Right kidney (tissue), 1 donor: ENCODE results near the gene VPS16.

Source experiments
- DNase-seq: peaks from one replicate; pipeline ENCODE4 v3.0.0-alpha.2; 2016

Gene VPS16

DNA sequence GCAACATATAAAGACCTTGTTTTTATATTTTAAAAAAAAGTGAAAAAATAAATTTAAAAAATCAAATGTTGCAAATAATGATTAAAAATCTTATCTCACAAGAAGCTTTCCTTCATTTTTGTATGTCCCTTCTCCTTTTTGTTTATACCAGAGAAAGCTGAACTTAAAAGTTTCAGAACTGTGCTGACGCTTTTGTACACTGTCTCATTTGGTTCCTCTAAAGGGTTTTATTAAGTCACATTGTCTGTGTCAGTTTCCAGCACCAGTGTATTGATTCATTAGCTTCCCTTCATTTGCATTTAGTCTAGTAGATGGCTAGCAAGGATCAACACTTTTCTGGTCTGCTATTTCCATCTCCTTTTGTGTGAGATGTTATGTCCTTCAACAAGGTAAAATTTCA is 6.8 kb upstream of the VPS16 start:
- DNase-seq, result no peak

- no peak for DNase-seq
These were observed 6.0 kb upstream of the VPS16 start for GRCh38 chr20:2834401-2835110.

GRCh38 chr20:2835331-2835796 is 5.2 kb upstream of the VPS16 start:
- DNase-seq, result no peak

- DNase-seq, result no peak
These were observed 4.5 kb upstream of the VPS16 start for GRCh38 chr20:2836035-2836434.

GRCh38 chr20:2837221-2837960 is 3.2 kb upstream of the VPS16 start:
- no peak for DNase-seq

GRCh38 chr20:2838170-2838797 is 2.3 kb upstream of the VPS16 start:
- no peak for DNase-seq

DNA sequence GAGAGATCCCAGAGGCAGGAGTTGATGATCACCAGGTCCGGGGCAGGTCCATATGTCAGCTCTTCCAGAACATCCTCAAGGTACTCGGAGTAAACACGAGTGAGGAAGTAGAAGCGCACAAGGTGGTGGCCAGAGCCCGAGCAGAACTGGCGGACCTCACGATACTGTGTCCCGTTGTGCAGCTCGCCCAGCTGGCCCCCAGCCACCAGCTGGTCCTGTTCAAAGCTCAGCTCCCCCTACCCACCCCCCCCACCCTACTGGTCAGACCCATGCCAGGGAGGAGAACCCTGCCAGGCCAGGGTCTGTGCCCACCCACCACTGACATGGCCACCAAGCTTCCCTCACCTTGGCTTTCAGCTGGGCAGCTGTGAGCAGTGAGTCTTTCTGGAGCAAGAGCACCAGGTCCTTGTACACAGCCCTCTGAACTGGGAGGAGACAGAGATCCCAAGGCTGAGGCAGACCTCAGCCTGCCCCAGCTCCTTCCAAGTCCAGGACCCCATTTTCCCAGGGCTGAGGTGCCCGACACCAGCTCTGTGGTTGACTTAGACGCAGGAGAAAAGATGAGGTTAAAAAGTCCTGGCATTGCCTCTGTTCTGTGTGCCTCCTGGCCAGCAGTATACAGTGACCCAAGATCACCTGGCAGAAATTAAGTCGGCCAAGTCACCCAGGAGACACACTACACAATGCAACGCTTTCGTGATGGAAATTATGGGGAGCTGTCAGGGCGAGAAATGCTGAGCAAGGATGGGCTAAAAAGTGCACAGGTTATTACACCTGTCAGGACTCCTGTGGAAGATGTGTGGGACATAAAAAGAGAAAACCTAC is 1.5 kb upstream of the VPS16 start:
- DNase-seq, result no peak

GRCh38 chr20:2839732-2840137 is 810 bp upstream of the VPS16 start:
- no peak for DNase-seq

GRCh38 chr20:2840967-2841531 is 504 bp downstream of the VPS16 start:
- DNase-seq, result peak; percentile 72

DNA sequence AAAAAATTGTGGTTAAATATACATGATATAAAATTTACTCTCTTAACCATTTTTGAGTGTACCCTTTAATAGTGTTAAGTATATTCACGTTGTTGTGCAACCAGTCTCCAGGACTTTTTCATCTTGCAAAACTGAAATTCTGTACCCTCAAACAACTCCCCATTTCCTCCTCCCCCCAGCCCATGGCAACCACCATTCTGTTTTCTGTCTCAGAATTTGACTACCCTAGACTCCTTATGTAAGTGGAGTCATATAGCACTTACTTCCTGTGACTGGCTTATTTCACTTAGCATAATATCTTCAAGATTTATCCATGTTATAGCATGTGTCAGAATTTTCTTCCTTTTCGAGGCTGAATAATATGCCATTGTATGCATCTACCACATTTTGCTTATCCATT is 5.1 kb downstream of the VPS16 start:
- DNase-seq, result no peak

DNA sequence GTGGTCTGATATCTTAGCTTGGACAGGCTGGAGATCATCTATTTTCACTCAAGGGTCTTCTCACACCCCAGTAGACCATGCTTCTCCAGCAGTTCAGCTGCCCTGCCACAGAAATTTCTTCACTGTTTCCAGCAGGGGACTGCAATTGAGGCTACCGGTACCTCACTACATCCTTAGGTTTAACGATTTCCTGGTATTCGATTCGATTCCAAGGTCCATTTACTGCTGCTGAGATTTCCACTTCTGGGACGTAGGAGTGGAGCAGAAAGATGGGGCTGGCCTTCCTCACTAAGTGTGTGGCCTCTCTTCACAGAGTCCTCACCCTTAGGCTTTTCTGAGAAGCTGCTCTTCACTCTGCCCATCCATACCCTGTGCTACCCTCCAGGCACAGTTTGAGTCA is 6.2 kb downstream of the VPS16 start:
- no peak for DNase-seq

DNA sequence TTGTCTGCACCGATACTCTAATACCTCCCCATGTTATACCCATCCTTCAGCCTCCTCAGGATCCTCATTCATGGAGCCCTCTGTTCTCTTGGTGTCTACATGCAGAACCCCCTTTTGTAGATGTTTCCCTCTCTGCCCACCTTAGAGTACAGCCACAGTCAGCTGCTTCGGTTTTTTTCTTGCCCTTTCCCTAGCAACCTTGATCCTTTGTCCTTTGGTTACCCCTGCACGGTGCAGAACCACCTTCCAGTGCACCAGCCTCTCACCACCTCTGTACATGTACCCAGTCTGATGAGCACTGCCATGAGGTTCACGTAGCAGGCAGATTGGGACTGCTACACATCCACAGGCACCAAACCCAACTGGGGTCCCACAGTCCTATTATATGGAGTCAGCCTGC is 7.3 kb downstream of the VPS16 start:
- DNase-seq, result no peak

GRCh38 chr20:2849529-2849928 is 9.0 kb downstream of the VPS16 start:
- no peak for DNase-seq

DNA sequence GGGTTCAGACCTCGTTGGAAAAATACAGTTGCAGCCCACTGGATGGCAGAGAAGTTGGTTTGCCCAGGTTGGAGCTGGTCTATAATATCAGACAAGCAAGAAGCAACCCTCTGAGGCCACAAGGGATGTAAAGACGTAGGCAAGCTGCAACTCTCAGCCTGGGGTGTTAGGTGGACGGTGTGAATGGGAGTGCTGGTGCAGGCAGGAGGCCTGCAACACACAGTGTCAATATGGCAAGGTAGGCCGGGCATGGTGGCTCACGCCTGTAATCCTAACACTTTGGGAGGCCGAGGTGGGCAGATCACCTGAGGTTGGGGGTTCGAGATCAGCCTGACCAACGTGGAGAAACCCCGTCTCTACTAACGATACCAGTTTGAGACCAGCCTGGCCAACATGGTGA is 10.5 kb downstream of the VPS16 start:
- DNase-seq, result no peak

DNA sequence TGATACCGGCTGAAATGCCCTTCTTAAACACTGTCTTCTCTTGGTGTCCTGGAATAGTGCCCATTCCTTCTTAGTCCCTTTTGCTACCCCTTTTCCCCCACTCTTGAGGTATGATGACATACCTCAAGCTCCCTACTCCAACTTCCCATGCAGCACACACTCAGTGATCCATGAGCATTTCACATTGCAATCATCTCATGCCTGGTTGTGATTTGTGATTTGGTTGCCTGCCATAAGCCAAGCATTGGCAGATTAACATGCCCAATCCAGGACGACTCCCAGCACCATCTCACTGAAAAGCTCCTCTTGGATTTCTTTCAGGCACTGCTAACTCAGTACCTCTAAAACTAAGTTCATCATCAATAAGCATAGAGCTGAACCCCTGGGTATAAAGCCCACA is 18.0 kb downstream of the VPS16 start:
- DNase-seq, result no peak

DNA sequence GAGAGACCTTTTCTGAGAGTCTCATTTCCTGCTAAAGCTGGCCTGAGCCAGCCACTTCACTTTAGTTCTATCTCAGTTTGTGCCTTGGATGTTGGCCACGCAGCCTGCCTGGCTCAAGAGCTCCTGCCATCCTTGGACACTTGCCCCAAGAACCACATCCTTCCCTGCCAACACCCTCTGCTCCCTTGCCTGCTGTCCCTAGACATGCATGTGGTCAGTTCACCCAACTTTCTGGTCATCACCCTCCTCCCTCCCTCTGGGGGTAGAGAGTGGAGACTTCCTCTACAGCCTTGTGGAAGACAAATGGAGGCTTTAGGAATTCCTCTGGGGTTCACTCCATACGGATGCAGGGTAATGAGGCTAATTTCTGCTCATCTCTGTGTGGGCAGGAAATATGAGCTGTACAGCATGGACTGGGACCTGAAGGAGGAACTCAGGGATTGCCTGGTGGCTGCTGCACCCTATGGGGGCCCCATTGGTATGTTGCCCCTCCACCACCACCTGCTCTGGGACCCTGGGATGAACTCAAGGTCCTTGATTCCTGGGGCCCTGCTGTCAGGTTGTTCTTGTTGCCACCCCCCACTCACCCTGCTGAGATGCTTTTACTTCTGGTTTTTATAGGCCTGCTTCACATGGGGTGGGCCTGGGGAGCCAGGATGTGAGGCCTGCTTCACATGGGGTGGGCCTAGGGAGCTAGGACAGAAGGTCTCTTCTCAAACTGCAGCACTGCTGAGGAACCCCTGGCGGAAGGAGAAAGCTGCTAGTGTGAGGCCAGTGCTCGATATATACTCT is 19.0 kb downstream of the VPS16 start:
- no peak for DNase-seq

DNA sequence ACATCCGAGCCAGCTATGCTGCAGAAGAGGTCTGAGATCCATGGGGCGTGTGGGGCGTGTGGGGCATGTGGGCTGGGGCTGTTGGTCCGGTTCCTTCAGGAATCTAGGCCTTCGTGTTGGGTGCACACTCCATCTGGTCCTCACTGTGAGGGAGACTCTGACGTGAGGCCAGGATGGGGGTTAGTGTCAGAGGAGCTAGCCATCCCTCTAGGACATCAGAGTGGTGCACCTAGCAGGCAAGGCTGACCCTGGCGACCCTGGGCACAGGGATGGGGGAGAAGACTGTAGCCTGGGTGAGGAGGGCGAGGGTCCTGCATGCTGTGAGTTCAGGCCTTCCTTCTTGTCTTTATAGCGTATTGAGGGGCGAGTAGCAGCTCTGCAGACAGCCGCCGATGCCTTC is 24.1 kb downstream of the VPS16 start:
- no peak for DNase-seq

DNA sequence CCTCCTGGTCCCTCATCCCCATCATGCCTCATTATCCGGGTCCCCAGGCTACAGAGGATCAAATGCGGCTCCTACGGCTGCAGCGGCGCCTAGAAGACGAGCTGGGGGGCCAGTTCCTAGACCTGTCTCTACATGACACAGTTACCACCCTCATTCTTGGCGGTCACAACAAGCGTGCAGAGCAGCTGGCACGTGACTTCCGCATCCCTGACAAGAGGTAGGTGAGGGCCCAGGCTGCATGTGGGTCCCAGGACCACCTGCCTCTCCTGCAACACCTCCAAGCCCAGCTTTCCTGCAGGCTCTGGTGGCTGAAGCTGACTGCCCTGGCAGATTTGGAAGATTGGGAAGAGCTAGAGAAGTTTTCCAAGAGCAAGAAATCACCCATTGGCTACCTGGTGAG is 24.6 kb downstream of the VPS16 start:
- DNase-seq, result no peak

DNA sequence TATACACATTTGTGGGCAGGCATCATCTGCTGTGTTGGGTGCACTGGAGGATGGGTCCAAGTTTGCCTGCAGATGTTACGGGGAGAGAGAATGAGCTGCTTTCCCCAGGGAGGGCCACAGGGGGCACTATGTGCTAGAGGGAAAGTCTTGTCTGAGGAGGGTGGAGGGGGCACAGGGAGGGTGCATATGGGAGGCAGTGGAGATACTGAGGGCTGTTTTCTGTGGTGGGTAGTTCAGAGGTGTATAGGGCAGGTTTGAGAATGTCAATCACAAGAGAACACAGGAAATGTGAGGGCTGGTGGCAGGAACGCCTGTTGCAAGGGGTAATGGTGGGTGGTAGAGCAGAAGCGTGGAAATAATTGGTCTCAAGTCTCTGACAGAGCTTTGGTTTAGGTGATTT is 25.1 kb downstream of the VPS16 start:
- DNase-seq, result no peak

DNA sequence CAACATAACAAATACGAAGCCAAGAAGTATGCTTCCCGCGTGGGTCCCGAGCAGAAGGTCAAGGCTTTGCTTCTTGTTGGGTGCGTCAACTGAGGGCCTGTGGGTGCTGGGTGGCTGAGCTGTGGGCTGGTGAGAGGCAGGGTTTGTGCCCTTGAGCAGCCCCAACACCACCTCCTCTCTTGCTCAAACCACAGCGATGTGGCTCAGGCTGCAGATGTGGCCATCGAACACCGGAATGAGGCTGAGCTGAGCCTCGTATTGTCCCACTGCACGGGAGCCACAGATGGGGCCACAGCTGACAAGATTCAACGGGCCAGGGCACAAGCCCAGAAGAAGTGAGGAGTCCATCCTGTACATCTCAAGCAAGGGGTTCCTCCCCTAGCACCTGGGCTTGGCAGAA is 25.7 kb downstream of the VPS16 start:
- DNase-seq, result no peak

GRCh38 chr20:2867081-2867864 is 26.7 kb downstream of the VPS16 start:
- DNase-seq, result no peak
